CD14-positive monocyte (primary cell): ENCODE data around the gene TXN. TPM values are rescaled to one million over a fixed set of nuclear protein-coding genes. Genes with fewer than 3 reads are reported as not detected.

Experiments used
- DNase-seq, 3 donors: peaks; one replicate each; pipeline ENCODE4 v3.0.0-alpha.2; 2011 to 2022
- H2AFZ ChIP-seq: 2 replicates; pipeline ENCODE4 v1.6.0; 2012; ENCODE audit warnings: mild to moderate bottlenecking, low read depth, low read length, inconsistent platforms; ENCODE audit not compliant: insufficient read depth, poor library complexity, severe bottlenecking
- H3K27ac ChIP-seq, 2 donors: 1 replicate in 1 of 2; 2 replicates in 1 of 2; pipeline ENCODE4 v1.5.1; 2012 to 2013; ENCODE audit warnings: low read length in 2 of 2, control low read depth in 1 of 2, inconsistent platforms in 1 of 2, low read depth in 1 of 2, mild to moderate bottlenecking in 1 of 2
- H3K27me3 ChIP-seq, 2 donors: one replicate each; pipeline versions ENCODE4 v1.6.0 to v1.6.1; 2011 to 2013; ENCODE audit warnings: low read length in 2 of 2; ENCODE audit not compliant: control insufficient read depth in 2 of 2, insufficient read depth in 2 of 2
- H3K36me3 ChIP-seq, 2 donors: replicated peaks in 1 of 2; 1 replicate in 1 of 2; 2 replicates in 1 of 2; pipeline versions ENCODE4 v1.5.1 to v1.6.1; 2012 to 2013; ENCODE audit warnings: low read length in 2 of 2, control low read depth in 1 of 2, inconsistent platforms in 1 of 2, mild to moderate bottlenecking in 1 of 2; ENCODE audit not compliant: insufficient read depth in 2 of 2, control insufficient read depth in 1 of 2
- H3K4me1 ChIP-seq, 2 donors: 1 replicate in 1 of 2; 2 replicates in 1 of 2; pipeline versions ENCODE4 v1.5.1 to v1.6.1; 2012 to 2013; ENCODE audit warnings: low read length in 2 of 2, control low read depth in 1 of 2, inconsistent platforms in 1 of 2, mild to moderate bottlenecking in 1 of 2, moderate library complexity in 1 of 2; ENCODE audit not compliant: insufficient read depth in 2 of 2, control insufficient read depth in 1 of 2
- H3K4me2 ChIP-seq: replicated peaks from 2 replicates; pipeline ENCODE3; 2012; ENCODE audit warnings: low read length, moderate library complexity, mild to moderate bottlenecking; ENCODE audit not compliant: poor library complexity, severe bottlenecking; ENCODE audit errors: extremely low read depth
- H3K4me3 ChIP-seq, 3 experiments: fragments of 200-600 bp in 1 of 3; sonication (generic) in 1 of 3; replicated peaks in 1 of 3; 1 replicate in 2 of 3; 2 replicates in 1 of 3; pipeline ENCODE4 v1.5.1; 2011 to 2013; ENCODE audit warnings: low read length in 3 of 3, mild to moderate bottlenecking in 3 of 3, control low read depth in 2 of 3, low read depth in 2 of 3, inconsistent platforms in 1 of 3, moderate library complexity in 1 of 3
- H3K79me2 ChIP-seq: 2 replicates; pipeline ENCODE4 v1.6.0; 2012; ENCODE audit warnings: mild to moderate bottlenecking, control low read depth, inconsistent platforms, low read length, moderate library complexity; ENCODE audit not compliant: insufficient read depth
- H3K9ac ChIP-seq: 2 replicates; pipeline ENCODE4 v1.6.0; 2017; ENCODE audit warnings: low read length, mild to moderate bottlenecking; ENCODE audit not compliant: insufficient read depth, poor library complexity, severe bottlenecking
- H3K9me3 ChIP-seq, 2 donors: replicated peaks in 1 of 2; 1 replicate in 1 of 2; 2 replicates in 1 of 2; pipeline versions ENCODE4 v1.5.1 to v1.6.1; 2012 to 2013; ENCODE audit warnings: low read length in 2 of 2, control low read depth in 1 of 2; ENCODE audit not compliant: control insufficient read depth in 1 of 2, insufficient read depth in 1 of 2
- H4K20me1 ChIP-seq: 2 replicates; pipeline ENCODE4 v1.6.0; 2012; ENCODE audit warnings: mild to moderate bottlenecking, low read length, control low read depth, moderate library complexity; ENCODE audit not compliant: insufficient read depth
- H3K27ac Mint-ChIP-seq, 7 donors: one replicate each; pipeline ENCODE4 v1.8.0; 2020; ENCODE audit warnings: mild to moderate bottlenecking in 7 of 7, mixed read lengths in 7 of 7, moderate library complexity in 6 of 7, inconsistent platforms in 2 of 7
- H3K27me3 Mint-ChIP-seq, 3 donors: one replicate each; pipeline ENCODE4 v1.8.0; 2021 to 2022; ENCODE audit warnings: low read depth in 3 of 3, mild to moderate bottlenecking in 3 of 3, mixed read lengths in 3 of 3, moderate library complexity in 3 of 3, inconsistent platforms in 1 of 3
- H3K36me3 Mint-ChIP-seq, 2 donors: one replicate each; pipeline ENCODE4 v1.8.0; 2020; ENCODE audit warnings: mixed read lengths in 2 of 2, inconsistent platforms in 1 of 2, mild to moderate bottlenecking in 1 of 2
- H3K4me1 Mint-ChIP-seq: one replicate; pipeline ENCODE4 v1.8.0; 2020; ENCODE audit warnings: mild to moderate bottlenecking, mixed read lengths
- H3K4me3 Mint-ChIP-seq, 2 donors: one replicate each; pipeline ENCODE4 v1.8.0; 2020; ENCODE audit warnings: mild to moderate bottlenecking in 2 of 2, mixed read lengths in 2 of 2, moderate library complexity in 1 of 2
- H3K9me3 Mint-ChIP-seq, 7 donors: one replicate each; pipeline ENCODE4 v1.8.0; 2020 to 2022; ENCODE audit warnings: mixed read lengths in 7 of 7, mild to moderate bottlenecking in 6 of 7, moderate library complexity in 6 of 7, inconsistent platforms in 2 of 7
- WGBS: methylation state at CpG from one replicate; pipeline ENCODE4 v1.1.5; 2013; ENCODE audit warnings: missing lambda C conversion rate; ENCODE audit not compliant: insufficient coverage; 5-methylcytosine and 5-hydroxymethylcytosine counted together
- intact Hi-C, 2 donors: fragments of 100-400 bp; cut with micrococcal nuclease; formaldehyde crosslinking; loops; one replicate each; pipeline versions ENCODE4 v1.15.0 to v1.15.1; 2023
- polyA plus RNA-seq, 3 donors: library from polyadenylated mRNA; depleted of rRNA in 1 of 3; unstranded in 2 of 3; stranded (reverse) in 1 of 3; fragments of 300-500 nt in 2 of 3; fragments of >200 nt in 1 of 3; fragmentation: Illumina TruSeq in 2 of 3; gene quantifications; 1 replicate in 2 of 3; 2 replicates in 1 of 3; pipeline ENCODE4 v1.2.3, GENCODE V29; 2012 to 2021
- TF ChIP-seq, protein P1 (sequence below): fragments of 200-600 bp; IDR thresholded peaks from one replicate; pipeline ENCODE4 v1.8.0; 2022; ENCODE audit warnings: antibody characterized with exemption, mild to moderate bottlenecking

The TXN gene
- polyA plus RNA-seq, 3 donors = 91.8 to 224 (median 209) TPM

DNA sequence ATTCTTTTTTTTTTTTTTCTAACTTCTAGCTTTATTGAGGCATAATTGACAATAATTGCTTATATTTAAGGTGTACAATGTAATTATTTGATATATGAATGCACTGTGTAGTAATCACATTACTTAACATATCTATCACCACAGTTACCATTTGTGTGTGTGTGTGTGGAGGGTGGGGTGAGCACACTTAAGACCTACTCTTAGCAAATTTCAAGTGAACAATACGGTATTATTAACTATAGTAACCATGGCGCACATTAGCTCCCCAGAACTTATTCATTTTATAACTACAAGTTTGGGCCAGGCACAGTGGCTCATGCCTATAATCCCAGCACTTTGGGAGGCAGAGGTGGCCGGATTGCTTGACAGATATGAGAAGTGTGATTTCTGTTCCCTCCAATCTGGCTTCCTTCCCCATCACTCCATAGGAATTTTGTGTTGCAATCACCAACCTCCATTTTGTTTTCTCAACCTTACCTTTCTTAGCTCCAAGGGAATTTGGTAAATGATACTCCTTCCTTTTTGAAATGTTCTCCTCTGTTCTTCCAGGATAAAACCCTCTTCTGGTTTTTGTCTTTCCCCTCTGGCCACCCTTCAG is 14.9 kb downstream of the TXN start:
- TF ChIP-seq, protein P1, sequence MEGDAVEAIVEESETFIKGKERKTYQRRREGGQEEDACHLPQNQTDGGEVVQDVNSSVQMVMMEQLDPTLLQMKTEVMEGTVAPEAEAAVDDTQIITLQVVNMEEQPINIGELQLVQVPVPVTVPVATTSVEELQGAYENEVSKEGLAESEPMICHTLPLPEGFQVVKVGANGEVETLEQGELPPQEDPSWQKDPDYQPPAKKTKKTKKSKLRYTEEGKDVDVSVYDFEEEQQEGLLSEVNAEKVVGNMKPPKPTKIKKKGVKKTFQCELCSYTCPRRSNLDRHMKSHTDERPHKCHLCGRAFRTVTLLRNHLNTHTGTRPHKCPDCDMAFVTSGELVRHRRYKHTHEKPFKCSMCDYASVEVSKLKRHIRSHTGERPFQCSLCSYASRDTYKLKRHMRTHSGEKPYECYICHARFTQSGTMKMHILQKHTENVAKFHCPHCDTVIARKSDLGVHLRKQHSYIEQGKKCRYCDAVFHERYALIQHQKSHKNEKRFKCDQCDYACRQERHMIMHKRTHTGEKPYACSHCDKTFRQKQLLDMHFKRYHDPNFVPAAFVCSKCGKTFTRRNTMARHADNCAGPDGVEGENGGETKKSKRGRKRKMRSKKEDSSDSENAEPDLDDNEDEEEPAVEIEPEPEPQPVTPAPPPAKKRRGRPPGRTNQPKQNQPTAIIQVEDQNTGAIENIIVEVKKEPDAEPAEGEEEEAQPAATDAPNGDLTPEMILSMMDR = no peak
- peaks cover 3 to 8% of the 10 kb centered on the region in 2 donors for H3K4me1 ChIP-seq
- no peaks in the 10 kb centered on the region for H3K9me3 ChIP-seq
- H4K20me1 ChIP-seq = no peaks in the 10 kb centered on the region
- H3K79me2 ChIP-seq = no peaks in the 10 kb centered on the region
- Mint-ChIP-seq H3K36me3 (peaks cover 16 to 29% of the 10 kb centered on the region in 2 donors), H3K27me3 (no peaks in the 10 kb centered on the region), H3K27ac (no peak overlapping the region), H3K9me3 (peaks cover 0 to 1% (median 0%) of the 10 kb centered on the region in 7 donors), H3K4me1 (peaks cover 9% of the 10 kb centered on the region), H3K4me3 (no peak overlapping the region)
- no peak for DNase-seq
- H3K27ac ChIP-seq = no peak overlapping the region
- H2AFZ ChIP-seq = no peak overlapping the region
- intact Hi-C loops = no loop called here
- H3K9ac ChIP-seq = no peak overlapping the region
- no CpG with 5 or more reads among the region's 3 CpGs for WGBS
- peaks cover 28 to 37% of the 10 kb centered on the region in 2 donors for H3K36me3 ChIP-seq
- no peak overlapping the region for H3K4me3 ChIP-seq
- H3K27me3 ChIP-seq = no peaks in the 10 kb centered on the region
- H3K4me2 ChIP-seq = no peak overlapping the region

DNA sequence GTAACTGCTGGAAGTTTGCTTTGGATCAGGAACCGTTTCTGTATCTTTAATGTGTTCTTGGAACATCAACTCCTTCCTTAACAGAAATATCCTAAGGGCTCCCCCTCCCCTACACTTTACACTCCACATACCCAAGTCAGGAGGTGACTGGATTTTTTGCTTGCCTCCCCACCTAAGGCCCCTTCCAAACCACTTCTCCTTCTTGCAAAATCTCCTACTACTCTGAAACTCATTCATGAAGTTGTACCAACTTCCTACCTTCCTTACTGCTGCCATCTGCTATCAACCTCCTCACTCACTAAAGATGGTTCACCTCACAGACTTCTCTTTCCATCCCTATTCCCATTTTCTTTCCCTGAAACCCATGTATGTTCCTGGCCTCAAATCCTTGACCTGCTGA is 16.1 kb downstream of the TXN start:
- Histone ChIP-seq H3K36me3 (peaks cover 25 to 29% of the 10 kb centered on the region in 2 donors), H3K27me3 (no peaks in the 10 kb centered on the region), H3K79me2 (no peaks in the 10 kb centered on the region), H3K4me2 (no peak overlapping the region), H3K4me1 (peaks cover 3 to 8% of the 10 kb centered on the region in 2 donors), H3K4me3 (no peak overlapping the region), H3K9ac (no peak overlapping the region), H3K9me3 (peaks cover 0 to 4% of the 10 kb centered on the region in 2 donors), H3K27ac (no peak overlapping the region), H4K20me1 (no peaks in the 10 kb centered on the region), H2AFZ (no peak overlapping the region)
- Mint-ChIP-seq H3K27me3 (no peaks in the 10 kb centered on the region), H3K9me3 (peaks cover 0 to 9% (median 5%) of the 10 kb centered on the region in 7 donors), H3K4me1 (peaks cover 9% of the 10 kb centered on the region), H3K27ac (no peak overlapping the region), H3K36me3 (peaks cover 9 to 25% of the 10 kb centered on the region in 2 donors), H3K4me3 (no peak overlapping the region)
- no CpG with 5 or more reads among the region's 1 CpG for WGBS
- TF ChIP-seq, protein P1 = no peak
- DNase-seq = no peak
- intact Hi-C loops = no loop called here
